Large intestine (tissue), 3 donors: Measurements from ENCODE around the gene INPP5E. TPM values are rescaled to one million over a fixed set of nuclear protein-coding genes. Genes with fewer than 3 reads are reported as not detected.

Experiments
- DNase-seq, 2 donors: peaks; one replicate each; pipeline versions ENCODE4 v3.0.0 to v3.0.0-alpha.2; 2013
- H3K27ac ChIP-seq: one replicate; pipeline ENCODE4 v1.5.1; 2013; ENCODE audit warnings: low read length
- H3K27me3 ChIP-seq: 2 replicates; pipeline ENCODE4 v1.6.1; 2013; ENCODE audit warnings: low read length; ENCODE audit not compliant: control insufficient read depth, insufficient read depth
- H3K36me3 ChIP-seq: 2 replicates; pipeline ENCODE4 v1.6.1; 2013; ENCODE audit warnings: low read length; ENCODE audit not compliant: control insufficient read depth, insufficient read depth
- H3K4me1 ChIP-seq: one replicate; pipeline ENCODE4 v1.6.1; 2013; ENCODE audit warnings: low read length; ENCODE audit not compliant: control insufficient read depth, insufficient read depth
- H3K4me3 ChIP-seq: one replicate; pipeline ENCODE4 v1.5.1; 2013; ENCODE audit warnings: low read length
- H3K9me3 ChIP-seq: one replicate; pipeline ENCODE4 v1.6.1; 2013; ENCODE audit warnings: mild to moderate bottlenecking, low read depth, low read length, moderate library complexity; ENCODE audit not compliant: control insufficient read depth
- WGBS: methylation state at CpG from one replicate; pipeline ENCODE4 v1.1.5; 2013; ENCODE audit warnings: low lambda C conversion rate; ENCODE audit not compliant: insufficient coverage; 5-methylcytosine and 5-hydroxymethylcytosine counted together
- polyA plus RNA-seq: library from polyadenylated mRNA; unstranded; fragments of 120-200 nt; gene quantifications from one replicate; pipeline ENCODE4 v1.2.1, GENCODE V29; 2013

The INPP5E gene
- polyA plus RNA-seq, 1 donor, result 12.8 TPM

DNA sequence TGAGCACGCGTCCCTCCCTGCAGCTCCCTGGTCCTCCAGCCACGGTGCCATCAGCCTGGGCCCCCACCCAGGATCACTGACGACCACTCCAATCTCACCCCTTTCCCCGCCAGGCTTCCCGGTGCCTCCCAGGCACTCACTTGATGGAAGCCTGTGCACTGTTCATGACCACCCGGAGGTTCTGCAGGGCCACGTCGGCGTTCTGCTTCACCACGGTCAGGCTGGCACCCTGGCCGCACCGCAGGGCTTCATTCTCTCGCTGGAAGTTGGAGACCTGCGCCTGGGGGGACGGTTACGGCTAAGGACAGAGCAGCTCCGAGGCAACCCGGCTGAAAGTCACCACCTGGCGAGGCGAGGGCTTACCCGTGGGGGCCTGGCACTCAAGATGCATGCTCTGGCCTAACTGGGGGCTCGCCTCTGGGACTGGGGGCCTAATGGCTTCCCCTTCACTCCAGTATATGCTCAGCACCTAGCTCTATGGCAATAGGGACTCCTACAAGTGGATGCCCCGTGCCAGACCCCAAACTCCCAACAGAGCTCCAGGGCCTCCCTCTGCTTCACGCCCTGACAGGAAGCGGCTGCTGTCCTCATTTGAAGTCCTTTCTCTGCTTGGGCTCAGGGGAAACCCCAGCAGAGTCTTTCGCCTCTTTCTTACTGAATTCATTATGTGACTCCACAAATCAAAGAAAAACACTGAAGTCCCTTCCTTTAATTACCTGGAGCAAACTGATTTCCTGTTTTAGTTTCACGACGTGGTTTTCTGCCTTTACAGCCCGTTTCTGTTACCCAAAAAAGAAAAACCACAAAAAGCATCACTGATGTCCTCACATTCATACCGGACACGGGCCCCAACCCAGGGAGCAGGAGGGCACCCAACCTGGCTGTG is 35.5 kb downstream of the INPP5E start:
- DNase-seq, result no peak
- 96% methylated on average over 3 of the region's 32 CpGs for WGBS
- peaks cover 51% of the 10 kb centered on the region for H3K36me3 ChIP-seq

DNA sequence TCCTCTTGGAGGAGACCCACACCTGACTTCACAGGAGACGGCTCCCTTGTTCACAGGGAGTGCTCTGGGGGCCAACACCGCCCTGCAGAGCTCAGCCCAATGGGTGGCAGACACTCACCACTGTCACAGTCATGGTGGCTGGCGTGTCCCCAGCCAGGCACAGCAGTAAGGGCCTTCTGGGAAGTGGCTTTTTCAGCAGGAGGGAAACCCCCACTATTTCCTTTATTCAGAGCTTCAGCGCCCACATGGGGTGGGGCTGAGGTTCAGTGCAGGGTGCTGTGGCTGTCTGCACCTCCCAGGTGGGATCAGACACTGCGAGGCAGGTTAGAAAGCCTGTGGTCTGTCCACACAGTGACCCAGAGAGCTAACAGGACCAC is 36.1 kb downstream of the INPP5E start:
- H3K4me1 ChIP-seq, result peaks cover 14% of the 10 kb centered on the region
- DNase-seq, result no peak
- H3K9me3 ChIP-seq, result peaks cover 4% of the 10 kb centered on the region
- no peaks in the 10 kb centered on the region for H3K27me3 ChIP-seq
- no peak overlapping the region for H3K4me3 ChIP-seq
- no CpG with 5 or more reads among the region's 5 CpGs for WGBS
- no peak overlapping the region for H3K27ac ChIP-seq
- H3K36me3 ChIP-seq, result peaks cover 51% of the 10 kb centered on the region

More for the DNA sequence above, 35.5 kb downstream of the INPP5E start:
- H3K27ac ChIP-seq, result no peak overlapping the region
- peaks cover 8% of the 10 kb centered on the region for H3K4me1 ChIP-seq
- no peak overlapping the region for H3K4me3 ChIP-seq
- no peaks in the 10 kb centered on the region for H3K27me3 ChIP-seq
- peaks cover 4% of the 10 kb centered on the region for H3K9me3 ChIP-seq

DNA sequence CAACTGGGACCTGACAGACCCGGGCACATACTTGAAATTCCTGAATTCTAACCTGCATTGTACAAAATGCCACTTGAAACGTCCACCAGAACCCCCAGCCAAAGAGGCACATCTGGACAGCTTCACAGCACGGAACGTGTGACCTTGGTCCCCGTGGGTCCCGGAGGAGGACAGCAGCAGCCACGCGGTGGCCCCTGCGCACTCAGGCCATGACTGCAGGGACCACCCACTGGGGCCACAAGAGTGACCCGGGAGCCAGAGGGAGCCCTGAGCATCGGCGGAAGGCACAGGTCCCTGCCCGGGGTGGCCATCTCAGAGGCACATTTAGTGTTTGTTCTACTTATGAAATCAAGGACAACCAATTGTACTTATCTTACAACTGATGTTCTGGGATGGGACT is 37.6 kb downstream of the INPP5E start:
- H3K4me1 ChIP-seq, result peaks cover 17% of the 10 kb centered on the region
- no peak for DNase-seq
- peaks cover 4% of the 10 kb centered on the region for H3K9me3 ChIP-seq
- H3K27ac ChIP-seq, result no peak overlapping the region
- peaks cover 57% of the 10 kb centered on the region for H3K36me3 ChIP-seq
- no CpG with 5 or more reads among the region's 13 CpGs for WGBS
- H3K4me3 ChIP-seq, result no peak overlapping the region
- no peaks in the 10 kb centered on the region for H3K27me3 ChIP-seq

DNA sequence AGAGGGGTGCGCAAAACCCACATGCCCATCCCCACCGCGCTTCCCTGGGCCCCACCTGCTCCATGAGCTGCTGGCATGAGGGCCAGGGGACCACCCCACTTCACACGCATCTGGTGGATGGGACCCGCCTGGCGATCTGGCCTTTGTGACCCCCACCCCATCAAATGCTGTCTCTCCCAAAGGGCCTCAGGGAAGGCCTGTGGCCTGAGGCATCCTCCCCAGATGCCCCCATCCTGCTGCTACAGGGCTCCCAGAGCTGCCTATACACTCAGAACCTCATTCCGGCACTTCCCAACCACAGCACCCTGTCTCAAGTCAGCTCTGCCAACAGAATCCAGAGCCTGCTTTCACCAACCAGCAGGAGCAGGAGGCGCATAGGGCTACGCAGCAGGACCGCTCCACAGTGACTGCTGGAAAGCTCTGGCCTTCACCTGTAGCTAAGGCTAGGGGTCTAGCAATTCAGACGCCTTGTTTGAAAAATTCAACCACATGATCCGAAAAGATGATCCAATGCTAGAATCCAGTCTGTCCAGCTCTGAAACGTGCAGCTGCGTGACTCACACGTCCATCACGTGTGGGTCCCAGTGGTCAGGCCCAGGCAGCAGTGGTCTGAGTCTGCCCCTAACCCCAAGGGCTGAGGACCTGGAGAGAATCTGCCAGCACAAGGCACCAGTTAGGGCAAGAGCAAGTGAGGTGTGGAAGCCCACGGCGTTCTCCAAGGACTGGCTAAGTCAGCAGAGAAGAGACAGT is 38.3 kb downstream of the INPP5E start:
- no peak for DNase-seq
- Histone ChIP-seq H3K36me3 (peaks cover 58% of the 10 kb centered on the region), H3K9me3 (peaks cover 4% of the 10 kb centered on the region), H3K4me1 (peaks cover 17% of the 10 kb centered on the region), H3K27me3 (no peaks in the 10 kb centered on the region), H3K27ac (no peak overlapping the region), H3K4me3 (no peak overlapping the region)
- no CpG with 5 or more reads among the region's 18 CpGs for WGBS

DNA sequence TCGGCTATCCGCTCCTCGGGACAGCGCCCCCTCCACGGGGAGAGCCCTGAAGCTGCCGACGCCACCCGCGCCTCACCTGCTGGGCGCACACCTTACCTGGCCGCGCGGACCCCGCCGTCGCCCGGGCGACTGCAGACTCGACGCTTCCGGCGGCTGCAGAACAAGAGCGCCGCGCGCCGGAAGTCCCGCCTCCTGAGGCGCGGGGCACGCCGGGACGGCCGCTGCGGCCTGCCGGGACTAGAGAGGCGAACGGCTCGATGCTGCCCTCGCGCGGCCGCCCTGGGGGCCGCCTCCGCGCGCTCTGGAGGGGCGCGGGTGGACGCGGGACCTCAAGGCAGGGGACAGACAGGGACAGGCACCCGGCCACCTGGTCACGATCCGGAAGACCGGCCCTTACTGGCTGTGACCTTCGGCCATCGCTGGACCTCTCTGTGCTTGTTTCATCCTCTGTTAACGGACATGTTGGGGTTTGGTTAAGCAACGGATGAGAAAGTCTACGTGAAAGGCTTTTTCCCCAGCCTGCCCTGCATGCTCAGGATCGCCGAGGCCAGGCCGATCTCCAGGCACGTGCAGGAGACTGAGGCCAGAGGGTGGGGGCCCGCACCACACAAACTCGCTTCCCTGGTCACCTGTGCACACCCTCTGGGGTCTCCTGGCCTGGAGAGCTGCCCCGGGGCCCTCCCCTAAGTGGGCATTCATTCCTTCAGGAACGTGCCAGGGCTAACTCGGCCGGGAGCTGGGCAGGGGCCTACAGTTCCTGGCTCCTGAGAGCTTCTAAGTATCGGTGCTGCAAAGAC is 39.4 kb downstream of the INPP5E start, which contains the start of gene SNAPC4:
Gene SNAPC4, minus strand, starts transcription at position 133 of the 797 bp plus-strand sequence. CDS start 1,742 bp downstream, outside the sequence.
- Histone ChIP-seq H3K27me3 (no peaks in the 10 kb centered on the region), H3K9me3 (peaks cover 4% of the 10 kb centered on the region), H3K4me3 (peak within 1 kb of the TSS; percentile 80), H3K27ac (peak within 1 kb of the TSS; percentile 42), H3K36me3 (peaks cover 61% of the 10 kb centered on the region), H3K4me1 (peaks cover 17% of the 10 kb centered on the region)
- WGBS, result no CpG with 5 or more reads among the region's 71 CpGs
- DNase-seq, result peak; percentile 87 to 91

DNA sequence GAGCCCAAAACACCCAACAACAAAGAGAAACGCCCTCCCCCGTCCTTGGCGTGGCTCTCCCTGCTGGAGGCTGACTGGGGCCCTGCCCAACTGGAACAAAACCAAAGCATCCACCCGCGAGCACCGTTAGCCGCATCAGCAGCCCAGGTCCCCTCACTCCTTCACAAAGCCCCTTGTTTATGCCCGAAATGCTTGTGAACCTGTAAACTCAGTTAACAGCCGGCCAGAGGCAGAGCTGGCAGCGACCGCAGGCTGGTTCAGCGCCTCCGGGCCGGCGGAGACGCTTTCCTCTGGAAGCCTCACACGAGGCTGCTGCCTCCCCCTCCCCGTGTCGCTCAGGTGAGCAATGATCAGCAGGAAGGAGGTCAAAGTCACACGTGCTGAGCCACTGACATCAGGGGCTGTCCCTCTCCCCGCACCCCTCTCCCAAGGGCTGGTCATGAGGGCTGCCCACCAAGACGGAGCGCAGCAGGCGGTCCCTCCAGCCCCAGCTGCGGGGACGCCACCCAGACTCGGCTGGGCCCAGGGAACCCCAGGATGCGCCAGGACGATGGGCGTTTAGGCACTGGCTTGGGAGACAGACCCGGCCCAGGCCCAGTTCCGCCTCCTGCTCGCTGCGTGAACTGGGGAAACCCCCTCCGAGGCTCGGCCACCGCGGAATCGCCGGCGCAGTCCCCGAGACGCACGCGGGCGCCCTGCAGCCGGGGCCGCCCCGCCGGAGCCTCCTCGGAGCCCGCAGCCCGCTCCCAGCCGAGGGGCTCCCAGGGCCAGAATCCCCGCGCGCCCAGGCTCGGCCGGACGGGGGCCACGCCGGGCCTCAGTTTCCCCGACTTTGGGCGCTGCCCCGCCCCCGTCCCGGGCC is 40.2 kb downstream of the INPP5E start:
- no CpG with 5 or more reads among the region's 67 CpGs for WGBS
- peaks cover 61% of the 10 kb centered on the region for H3K36me3 ChIP-seq
- H3K4me1 ChIP-seq, result peaks cover 17% of the 10 kb centered on the region
- peaks cover 4% of the 10 kb centered on the region for H3K9me3 ChIP-seq
- H3K27ac ChIP-seq, result peak overlapping the region; percentile 42
- H3K4me3 ChIP-seq, result peak overlapping the region; percentile 80
- H3K27me3 ChIP-seq, result no peaks in the 10 kb centered on the region
- DNase-seq, result peak; percentile 45 to 70

DNA sequence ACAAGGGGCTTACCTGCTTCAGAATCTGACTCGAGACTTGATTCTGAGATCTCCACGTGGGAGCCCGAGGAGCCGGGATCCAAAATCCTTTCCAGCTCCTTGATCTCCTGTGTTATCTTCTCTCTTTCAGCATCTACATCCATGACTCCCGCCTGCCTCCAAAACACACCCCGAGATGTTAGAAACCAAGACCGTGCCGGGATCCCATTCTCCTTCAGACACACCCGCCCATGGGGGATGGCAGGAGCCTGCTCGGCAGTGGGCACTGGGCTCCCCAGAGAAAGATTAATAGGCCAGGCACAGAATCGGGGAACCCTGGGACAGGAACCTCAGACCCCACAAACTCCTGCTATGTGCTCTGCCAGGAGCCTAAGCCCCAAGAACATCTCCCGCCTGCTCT is 41.4 kb downstream of the INPP5E start:
- WGBS, result no CpG with 5 or more reads among the region's 12 CpGs
- peaks cover 62% of the 10 kb centered on the region for H3K36me3 ChIP-seq
- no peak for DNase-seq
- no peak overlapping the region for H3K27ac ChIP-seq
- H3K4me3 ChIP-seq, result no peak overlapping the region
- H3K4me1 ChIP-seq, result peaks cover 17% of the 10 kb centered on the region
- peaks cover 4% of the 10 kb centered on the region for H3K9me3 ChIP-seq
- no peaks in the 10 kb centered on the region for H3K27me3 ChIP-seq

DNA sequence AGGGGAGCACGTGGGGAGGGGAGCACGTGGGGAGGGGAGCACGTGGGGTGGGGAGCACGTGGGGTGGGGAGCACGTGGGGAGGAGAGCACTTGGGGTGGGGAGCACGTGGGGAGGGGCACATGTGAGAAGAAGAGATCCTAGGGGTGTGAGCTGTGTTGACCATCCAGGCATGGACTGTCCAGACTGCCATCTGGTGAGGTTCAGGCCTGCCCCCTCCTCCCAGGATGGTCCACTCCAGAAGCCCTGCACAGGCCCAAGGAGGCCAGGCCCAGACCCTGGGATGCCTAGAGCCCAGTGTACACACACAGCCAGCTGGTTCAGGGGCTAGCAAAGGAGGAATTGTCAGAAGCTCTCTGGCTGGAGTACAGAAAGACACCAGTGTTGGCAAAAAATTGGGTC is 42.0 kb downstream of the INPP5E start:
- no peaks in the 10 kb centered on the region for H3K27me3 ChIP-seq
- no CpG with 5 or more reads among the region's 6 CpGs for WGBS
- no peak for DNase-seq
- peaks cover 4% of the 10 kb centered on the region for H3K9me3 ChIP-seq
- no peak overlapping the region for H3K27ac ChIP-seq
- peaks cover 17% of the 10 kb centered on the region for H3K4me1 ChIP-seq
- H3K36me3 ChIP-seq, result peaks cover 67% of the 10 kb centered on the region
- H3K4me3 ChIP-seq, result no peak overlapping the region

DNA sequence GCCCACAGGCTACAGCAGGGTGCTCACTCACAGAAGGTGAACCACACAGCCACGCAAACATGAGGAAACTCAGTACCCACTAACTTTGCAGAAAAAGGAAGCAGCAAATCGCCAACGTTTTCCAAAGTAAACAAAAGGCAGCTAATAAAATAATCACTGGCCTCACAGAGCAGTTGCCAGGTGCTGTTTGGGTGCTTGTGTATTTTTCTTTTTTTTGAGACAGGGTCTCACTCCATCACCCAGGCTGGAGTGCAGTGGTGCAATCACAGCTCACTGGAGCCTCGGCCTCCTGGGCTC is 43.5 kb downstream of the INPP5E start:
- no peak overlapping the region for H3K4me3 ChIP-seq
- DNase-seq, result no peak
- peaks cover 17% of the 10 kb centered on the region for H3K4me1 ChIP-seq
- H3K27ac ChIP-seq, result no peak overlapping the region
- peaks cover 4% of the 10 kb centered on the region for H3K9me3 ChIP-seq
- no peaks in the 10 kb centered on the region for H3K27me3 ChIP-seq
- no CpG with 5 or more reads among the region's 4 CpGs for WGBS
- H3K36me3 ChIP-seq, result peaks cover 68% of the 10 kb centered on the region
